Measurements from ENCODE around the gene ATP6V0E1.

The ATP6V0E1 gene

GRCh38 chr5:172983542-172984243, at the start of gene ATP6V0E1:
Gene ATP6V0E1, plus strand, starts transcription at chr5:172983771. Its CDS starts 90 bp downstream, at chr5:172983861.
- peak; percentile 95 for DNase-seq (ENCODE audit: low spot score)

DNA sequence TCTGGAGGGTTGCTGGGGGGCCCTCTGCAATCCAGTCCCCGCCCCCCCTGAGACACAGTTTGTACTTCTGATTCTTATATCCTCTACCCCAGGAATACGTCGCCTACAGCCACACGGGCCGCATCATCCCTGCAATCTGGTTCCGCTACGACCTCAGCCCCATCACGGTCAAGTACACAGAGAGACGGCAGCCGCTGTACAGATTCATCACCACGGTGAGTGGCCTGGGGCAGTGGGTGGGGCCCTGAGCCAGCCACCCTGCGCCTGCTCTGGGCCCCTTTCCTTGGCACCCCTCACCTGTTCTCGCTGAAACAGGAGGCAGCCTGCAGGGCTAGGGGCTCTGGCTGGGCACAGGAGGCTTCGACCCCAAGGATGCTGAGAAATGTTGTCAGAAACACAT, 48.5 kb upstream of the ATP6V0E1 start:
- no peak for DNase-seq (ENCODE audit: low spot score)

DNA sequence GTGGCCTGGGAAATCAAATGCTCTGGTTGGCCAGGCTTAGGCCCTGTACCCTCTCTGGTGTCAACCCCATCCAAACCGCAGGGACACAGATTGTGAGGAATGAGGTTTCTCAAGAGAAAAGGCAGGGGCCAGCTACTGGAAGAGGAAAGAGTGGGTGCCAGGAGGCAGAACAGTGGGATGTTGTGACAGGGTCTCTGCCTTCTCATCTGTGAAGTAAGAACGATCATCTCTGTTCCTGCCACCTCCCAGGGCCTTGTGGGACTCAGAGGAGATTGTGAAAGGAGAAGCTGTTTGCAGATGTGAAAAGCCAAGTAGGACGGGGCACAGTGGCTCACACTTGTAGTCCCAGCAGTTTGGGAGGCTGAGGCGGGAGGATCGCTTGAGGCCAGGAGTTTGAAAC, 47.2 kb upstream of the ATP6V0E1 start:
- no peak for DNase-seq (ENCODE audit: low spot score)

- peak; percentile 55 for DNase-seq (ENCODE audit: low spot score)
Measured at GRCh38 chr5:172939071-172939470, 44.5 kb upstream of the ATP6V0E1 start.

GRCh38 chr5:172939611-172940267, 43.8 kb upstream of the ATP6V0E1 start:
- no peak for DNase-seq (ENCODE audit: low spot score)

DNA sequence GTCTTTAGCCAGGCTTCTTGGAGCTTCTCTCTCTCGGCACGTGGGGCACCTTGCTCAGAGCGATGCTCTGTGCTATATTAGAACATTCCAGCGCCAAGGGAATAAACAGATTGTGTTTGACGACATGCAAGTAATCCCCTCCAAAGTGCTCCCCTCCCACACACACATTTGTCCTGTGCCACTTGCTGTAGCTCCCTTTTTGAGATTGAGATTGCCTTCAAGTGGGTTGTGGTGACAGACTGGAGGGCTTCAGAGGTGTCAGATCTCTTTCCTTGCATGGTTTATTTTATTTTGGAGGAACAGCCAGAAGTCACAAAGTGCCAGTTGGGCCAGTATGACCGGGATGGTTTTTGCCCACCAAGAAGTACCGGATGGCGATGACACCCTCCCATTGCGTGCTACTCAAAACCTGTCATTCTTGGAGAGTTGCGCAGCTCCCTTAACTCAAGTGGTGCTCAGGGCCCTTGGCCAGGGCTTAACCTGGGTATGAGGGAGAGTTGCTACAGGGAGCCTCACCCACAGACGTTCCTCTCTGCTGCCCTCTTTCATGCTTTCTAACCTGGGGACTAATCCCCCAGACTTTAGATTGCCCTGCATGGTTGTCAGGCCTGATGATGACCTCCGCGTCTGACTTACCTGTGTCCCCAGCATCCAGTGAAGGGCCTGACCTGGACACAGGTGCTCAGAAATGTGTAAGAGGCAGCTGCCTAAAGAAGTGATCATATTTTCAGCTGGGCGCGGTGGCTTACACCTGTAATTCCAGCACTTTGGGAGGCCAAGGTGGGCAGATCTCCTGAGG, 43.1 kb upstream of the ATP6V0E1 start:
- no peak for DNase-seq (ENCODE audit: low spot score)

DNA sequence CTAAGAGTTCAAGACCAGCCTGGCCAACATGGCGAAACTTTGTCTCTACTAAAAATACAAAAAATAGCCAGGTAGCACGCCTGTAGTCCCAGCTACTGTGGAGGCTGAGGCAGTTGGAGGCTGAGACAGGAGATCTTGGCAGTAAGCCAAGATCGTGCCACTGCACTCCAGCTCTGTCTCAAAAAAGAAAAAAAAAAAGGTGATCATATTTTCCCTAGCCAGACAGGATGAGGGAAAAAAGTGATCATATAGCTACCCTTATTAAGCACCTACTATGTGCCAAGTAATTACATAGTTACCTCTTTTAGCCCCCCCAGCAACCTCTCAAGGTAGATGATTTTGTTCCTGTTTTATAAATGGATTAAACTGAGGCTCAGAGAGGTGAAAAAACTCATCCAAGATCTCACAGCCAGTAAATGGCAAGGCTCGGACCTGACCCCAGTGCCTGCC, 42.5 kb upstream of the ATP6V0E1 start:
- no peak for DNase-seq (ENCODE audit: low spot score)

DNA sequence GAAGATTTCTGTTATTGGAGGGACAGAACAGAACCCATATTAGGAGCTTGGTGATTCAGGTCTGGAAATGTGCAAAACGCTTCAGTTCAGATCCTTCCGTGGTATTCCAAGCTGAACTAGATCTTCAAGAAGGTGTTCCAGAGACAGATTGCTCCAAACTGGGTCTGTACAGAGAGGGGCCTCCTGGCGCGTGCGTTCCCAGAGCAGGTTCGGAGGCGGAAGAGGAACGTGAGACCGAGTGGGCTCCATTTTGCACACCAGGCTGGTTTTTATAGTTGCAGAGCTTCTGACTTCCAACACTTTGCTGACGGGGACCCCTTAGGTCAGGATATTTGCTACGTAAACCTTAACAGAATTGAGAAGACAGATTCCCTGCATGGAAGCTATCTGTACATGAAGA, 41.0 kb upstream of the ATP6V0E1 start:
- no peak for DNase-seq (ENCODE audit: low spot score)

DNA sequence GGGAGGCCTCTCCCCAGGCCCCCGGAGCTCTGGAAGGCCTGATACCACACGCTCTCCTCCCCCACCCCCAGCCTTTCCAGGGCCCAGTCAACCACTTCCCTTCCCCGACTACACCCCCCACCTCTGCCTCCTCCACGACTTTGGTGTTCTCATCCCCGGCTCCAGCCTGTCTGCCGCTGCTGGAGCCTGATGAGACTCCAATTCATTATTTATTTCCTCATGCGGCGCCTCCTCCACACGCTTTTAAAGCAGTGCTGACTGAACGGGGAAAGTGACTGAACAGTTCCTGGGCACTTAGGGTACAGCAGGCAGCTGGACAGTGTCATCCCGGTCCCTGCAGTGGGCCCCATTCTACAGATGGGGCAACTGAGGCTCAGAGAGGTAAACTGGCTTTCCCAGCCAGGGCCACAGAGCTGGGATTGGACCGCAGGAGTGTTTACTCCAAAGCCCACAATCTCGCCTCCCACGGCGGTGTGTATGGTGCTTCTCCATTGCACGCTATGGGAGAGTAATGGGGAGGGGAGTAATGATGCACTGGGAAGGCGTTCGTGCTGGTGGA, 40.2 kb upstream of the ATP6V0E1 start:
- DNase-seq (ENCODE audit: low spot score), result no peak

- no peak for DNase-seq (ENCODE audit: low spot score)
Measured at GRCh38 chr5:172943906-172944305, 39.7 kb upstream of the ATP6V0E1 start.

DNA sequence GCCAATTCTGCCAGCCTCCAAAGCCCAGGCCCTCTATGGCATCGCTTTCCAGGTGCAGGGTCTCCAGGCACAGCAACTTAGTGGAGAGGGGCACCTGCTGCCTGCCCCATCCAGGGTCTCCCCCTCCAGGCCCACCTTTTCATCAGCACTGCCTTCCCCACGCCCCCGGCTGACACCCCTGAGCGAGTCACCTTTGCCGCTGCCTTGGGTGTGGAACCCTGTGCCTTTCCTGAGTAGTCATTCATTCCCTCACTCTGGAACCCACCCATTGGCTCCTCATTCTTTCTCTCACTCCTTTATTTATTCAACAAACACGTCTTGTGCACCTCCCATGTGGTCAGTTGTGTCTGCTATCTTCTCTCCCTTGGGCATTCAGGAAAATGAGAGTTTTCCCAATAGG, 38.8 kb upstream of the ATP6V0E1 start:
- no peak for DNase-seq (ENCODE audit: low spot score)

DNA sequence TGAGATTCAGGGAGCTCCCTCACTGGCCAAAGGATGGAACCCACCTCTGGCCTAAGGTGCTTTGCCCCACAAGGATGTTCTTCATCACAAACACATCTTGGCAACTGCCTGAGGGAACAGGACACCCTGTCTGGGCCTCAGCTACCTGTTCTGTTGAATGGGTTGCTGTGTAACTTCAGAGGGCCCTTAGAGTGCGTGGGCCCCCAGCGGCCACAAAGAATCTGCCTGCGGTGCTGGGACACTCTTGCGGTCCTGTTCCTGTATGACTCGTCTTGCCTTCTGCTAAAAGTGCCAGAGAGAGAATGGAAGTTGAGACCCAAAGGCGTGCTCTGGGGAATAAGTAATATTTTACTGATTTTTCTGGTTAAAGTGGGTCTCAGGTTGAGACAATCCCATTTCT, 38.4 kb upstream of the ATP6V0E1 start:
- no peak for DNase-seq (ENCODE audit: low spot score)

DNA sequence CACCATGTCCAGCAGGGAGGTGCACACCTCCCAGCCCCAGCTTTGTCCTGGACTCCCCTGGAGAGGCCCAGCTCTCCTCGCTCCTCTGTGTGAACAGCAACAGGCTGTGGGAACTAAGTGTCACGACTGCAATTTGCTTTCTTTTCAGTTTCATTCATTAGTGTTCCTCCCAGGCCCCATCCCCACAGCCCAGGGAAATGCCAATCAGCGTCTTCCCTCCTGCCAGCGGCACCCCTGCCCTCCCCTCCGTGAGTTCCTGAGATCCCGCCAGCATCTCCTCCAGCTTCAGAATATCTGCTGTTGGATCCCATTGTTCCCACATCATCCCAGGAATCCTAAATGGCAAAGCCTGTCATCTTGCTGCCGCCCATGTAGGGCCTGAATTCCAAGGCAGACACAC, 37.4 kb upstream of the ATP6V0E1 start:
- DNase-seq (ENCODE audit: low spot score), result no peak

- no peak for DNase-seq (ENCODE audit: low spot score)
Measured at GRCh38 chr5:172949426-172949825, 34.1 kb upstream of the ATP6V0E1 start.

GRCh38 chr5:172950176-172950965, 33.2 kb upstream of the ATP6V0E1 start:
- no peak for DNase-seq (ENCODE audit: low spot score)

- DNase-seq (ENCODE audit: low spot score), result no peak
Measured at GRCh38 chr5:172951371-172952033, 32.1 kb upstream of the ATP6V0E1 start.

- DNase-seq (ENCODE audit: low spot score), result no peak
Measured at GRCh38 chr5:172952034-172952511, 31.5 kb upstream of the ATP6V0E1 start.

DNA sequence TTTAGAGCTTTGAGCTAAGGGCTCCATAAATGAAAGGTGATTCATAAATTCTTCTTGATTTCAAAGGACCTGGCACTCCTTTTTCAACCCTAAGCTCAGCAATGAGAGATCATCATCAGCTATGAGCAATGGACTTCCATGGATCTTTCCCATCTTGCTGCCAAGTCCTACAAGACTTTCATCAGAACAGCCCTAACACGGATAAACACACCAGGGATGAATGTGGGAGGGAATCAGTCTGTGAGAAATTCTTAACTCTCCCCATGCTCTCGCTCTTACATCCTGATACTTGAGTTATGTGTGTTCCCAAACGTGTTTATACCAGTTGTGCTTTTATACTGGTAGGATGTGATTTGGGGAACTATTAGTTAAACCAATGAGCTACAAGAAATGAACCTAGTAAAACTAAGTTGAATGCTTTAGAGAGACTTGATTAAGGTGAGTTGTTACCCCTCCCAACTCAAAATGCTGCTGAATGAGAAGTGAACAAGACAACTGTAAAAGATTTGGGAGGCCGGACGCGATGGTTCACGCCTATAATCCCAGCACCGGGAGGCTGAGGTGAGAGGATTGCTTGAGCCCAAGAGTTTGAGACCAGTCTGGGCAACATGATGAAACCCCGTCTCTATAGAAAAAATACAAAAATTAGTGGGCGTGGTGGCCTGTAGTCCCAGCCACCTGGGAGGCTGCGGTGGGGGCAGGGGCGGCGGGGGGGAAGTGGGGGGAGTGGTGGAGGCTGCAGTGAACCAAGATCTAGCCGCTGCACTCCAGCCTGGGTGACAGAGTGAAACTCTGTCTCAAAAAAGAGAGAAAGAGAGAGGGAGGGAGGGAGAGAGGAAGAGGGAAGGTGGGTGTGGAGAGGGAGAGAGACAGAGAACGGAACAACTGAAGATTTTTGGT, 29.5 kb upstream of the ATP6V0E1 start:
- DNase-seq (ENCODE audit: low spot score), result no peak

DNA sequence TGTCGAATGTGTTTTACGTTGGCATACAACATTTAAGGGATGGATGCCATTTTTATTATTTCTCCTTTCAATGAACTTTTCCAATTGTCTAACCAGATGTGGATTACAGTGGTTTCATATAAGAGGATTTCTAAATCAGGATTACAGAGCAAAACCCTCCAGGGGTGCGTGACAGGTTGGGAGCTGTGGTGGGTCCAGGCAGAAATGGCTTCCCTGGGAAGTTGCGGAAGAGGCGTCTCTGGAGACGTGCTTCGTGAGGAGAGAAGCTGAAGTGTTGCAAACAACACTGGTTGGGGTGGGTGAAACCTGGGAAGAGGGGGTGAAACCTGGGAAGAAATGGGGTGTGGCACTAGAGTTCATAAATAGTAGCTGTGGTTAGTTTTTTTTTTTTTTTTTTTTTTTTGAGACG, 28.8 kb upstream of the ATP6V0E1 start:
- no peak for DNase-seq (ENCODE audit: low spot score)

- DNase-seq (ENCODE audit: low spot score), result no peak
Measured at GRCh38 chr5:172956228-172956627, 27.3 kb upstream of the ATP6V0E1 start.
